Measurements from ENCODE around the gene PRDM11. TPM values are rescaled to one million over a fixed set of nuclear protein-coding genes. Genes with fewer than 3 reads are reported as not detected.

The PRDM11 gene
- total RNA-seq, 1 donor from 2014 or later: 32.9 TPM

- Mint-ChIP-seq H3K4me1 (ENCODE audit: low read depth) (peaks cover 14% of the 10 kb centered on the region), H3K4me3 (ENCODE audit: unreplicated experiment) (no peak overlapping the region), H3K27me3 (ENCODE audit: low read depth) (peaks cover 1% of the 10 kb centered on the region), H3K9me3 (ENCODE audit: low read depth) (no peaks in the 10 kb centered on the region), H3K36me3 (ENCODE audit: low read depth) (no peaks in the 10 kb centered on the region), H3K27ac (ENCODE audit: unreplicated experiment) (no peak overlapping the region)
- no peak for DNase-seq (ENCODE audit: low spot score)
- TF ChIP-seq, protein P1, sequence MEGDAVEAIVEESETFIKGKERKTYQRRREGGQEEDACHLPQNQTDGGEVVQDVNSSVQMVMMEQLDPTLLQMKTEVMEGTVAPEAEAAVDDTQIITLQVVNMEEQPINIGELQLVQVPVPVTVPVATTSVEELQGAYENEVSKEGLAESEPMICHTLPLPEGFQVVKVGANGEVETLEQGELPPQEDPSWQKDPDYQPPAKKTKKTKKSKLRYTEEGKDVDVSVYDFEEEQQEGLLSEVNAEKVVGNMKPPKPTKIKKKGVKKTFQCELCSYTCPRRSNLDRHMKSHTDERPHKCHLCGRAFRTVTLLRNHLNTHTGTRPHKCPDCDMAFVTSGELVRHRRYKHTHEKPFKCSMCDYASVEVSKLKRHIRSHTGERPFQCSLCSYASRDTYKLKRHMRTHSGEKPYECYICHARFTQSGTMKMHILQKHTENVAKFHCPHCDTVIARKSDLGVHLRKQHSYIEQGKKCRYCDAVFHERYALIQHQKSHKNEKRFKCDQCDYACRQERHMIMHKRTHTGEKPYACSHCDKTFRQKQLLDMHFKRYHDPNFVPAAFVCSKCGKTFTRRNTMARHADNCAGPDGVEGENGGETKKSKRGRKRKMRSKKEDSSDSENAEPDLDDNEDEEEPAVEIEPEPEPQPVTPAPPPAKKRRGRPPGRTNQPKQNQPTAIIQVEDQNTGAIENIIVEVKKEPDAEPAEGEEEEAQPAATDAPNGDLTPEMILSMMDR (IDR thresholded peaks at IDR 0.05): no peak
These were observed 103.7 kb downstream of the PRDM11 start for GRCh38 chr11:45250035-45250718.

GRCh38 chr11:45252134-45252856 lies 105.9 kb downstream of the PRDM11 start:
- H3K9me3 Mint-ChIP-seq (ENCODE audit: low read depth): no peaks in the 10 kb centered on the region
- no peaks in the 10 kb centered on the region for H3K36me3 Mint-ChIP-seq (ENCODE audit: low read depth)
- peaks cover 14% of the 10 kb centered on the region for H3K4me1 Mint-ChIP-seq (ENCODE audit: low read depth)
- peak overlapping the region; percentile 54 for H3K27ac Mint-ChIP-seq (ENCODE audit: unreplicated experiment)
- peaks cover 1% of the 10 kb centered on the region for H3K27me3 Mint-ChIP-seq (ENCODE audit: low read depth)
- DNase-seq (ENCODE audit: low spot score): no peak
- TF ChIP-seq, protein P1 (IDR thresholded peaks at IDR 0.05): peak; percentile 85
- no peak overlapping the region for H3K4me3 Mint-ChIP-seq (ENCODE audit: unreplicated experiment)

DNA sequence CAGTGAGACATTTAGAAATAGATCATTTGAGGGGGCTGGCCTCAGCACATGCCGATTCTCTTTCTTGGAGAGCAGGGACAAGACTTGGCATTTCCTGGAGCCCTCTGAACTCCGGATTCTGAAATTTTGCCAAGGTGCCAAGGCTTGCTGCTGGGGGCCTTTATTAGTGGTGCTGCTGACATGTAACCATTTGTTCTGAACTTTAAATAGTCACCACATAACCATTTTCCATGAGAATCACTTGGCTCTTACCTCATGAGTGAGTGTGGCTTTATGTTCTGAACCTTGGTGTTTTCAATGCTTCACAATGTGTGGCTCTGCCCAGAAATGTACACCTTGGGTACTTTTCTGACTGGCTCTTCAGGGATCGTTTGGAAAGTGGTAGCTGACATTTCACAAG lies 106.4 kb downstream of the PRDM11 start:
- Mint-ChIP-seq H3K27me3 (ENCODE audit: low read depth) (peaks cover 1% of the 10 kb centered on the region), H3K36me3 (ENCODE audit: low read depth) (no peaks in the 10 kb centered on the region), H3K4me1 (ENCODE audit: low read depth) (peaks cover 14% of the 10 kb centered on the region), H3K9me3 (ENCODE audit: low read depth) (no peaks in the 10 kb centered on the region), H3K4me3 (ENCODE audit: unreplicated experiment) (no peak overlapping the region), H3K27ac (ENCODE audit: unreplicated experiment) (peak overlapping the region; percentile 54)
- TF ChIP-seq, protein P1 (IDR thresholded peaks at IDR 0.05): no peak
- no peak for DNase-seq (ENCODE audit: low spot score)

DNA sequence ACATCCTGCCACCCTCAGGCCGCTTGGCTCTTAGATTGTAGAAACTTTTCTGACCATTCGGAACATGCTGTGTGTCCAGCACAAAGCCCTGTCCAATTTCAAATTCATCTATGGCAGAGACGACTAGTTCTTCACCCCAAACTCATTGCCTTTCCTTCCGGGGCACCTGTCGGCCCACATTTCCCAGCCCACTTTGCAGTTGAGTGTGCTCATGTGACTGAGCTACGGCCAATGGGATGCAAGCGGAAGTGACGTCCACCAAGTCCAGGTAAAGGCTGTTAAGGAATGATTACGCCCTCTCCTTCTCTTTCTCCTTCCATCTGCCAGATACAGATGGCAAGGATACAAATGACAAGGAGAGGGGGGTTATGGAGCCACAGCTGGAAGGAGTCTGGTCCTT lies 107.2 kb downstream of the PRDM11 start:
- no peaks in the 10 kb centered on the region for H3K36me3 Mint-ChIP-seq (ENCODE audit: low read depth)
- H3K4me3 Mint-ChIP-seq (ENCODE audit: unreplicated experiment): no peak overlapping the region
- DNase-seq (ENCODE audit: low spot score): no peak
- H3K27me3 Mint-ChIP-seq (ENCODE audit: low read depth): peaks cover 1% of the 10 kb centered on the region
- H3K4me1 Mint-ChIP-seq (ENCODE audit: low read depth): peaks cover 14% of the 10 kb centered on the region
- no peaks in the 10 kb centered on the region for H3K9me3 Mint-ChIP-seq (ENCODE audit: low read depth)
- no peak overlapping the region for H3K27ac Mint-ChIP-seq (ENCODE audit: unreplicated experiment)
- TF ChIP-seq, protein P1 (IDR thresholded peaks at IDR 0.05): peak; percentile 23

GRCh38 chr11:45254070-45254469 lies 107.6 kb downstream of the PRDM11 start:
- Mint-ChIP-seq H3K36me3 (ENCODE audit: low read depth) (no peaks in the 10 kb centered on the region), H3K9me3 (ENCODE audit: low read depth) (no peaks in the 10 kb centered on the region), H3K27me3 (ENCODE audit: low read depth) (peaks cover 1% of the 10 kb centered on the region), H3K27ac (ENCODE audit: unreplicated experiment) (no peak overlapping the region), H3K4me1 (ENCODE audit: low read depth) (peaks cover 14% of the 10 kb centered on the region), H3K4me3 (ENCODE audit: unreplicated experiment) (no peak overlapping the region)
- no peak for DNase-seq (ENCODE audit: low spot score)
- TF ChIP-seq, protein P1 (IDR thresholded peaks at IDR 0.05): no peak

All from chondrocyte (in vitro differentiated cells).